ENCODE results near the gene ZNF562. TPM values are rescaled to one million over a fixed set of nuclear protein-coding genes. Genes with fewer than 3 reads are reported as not detected.

Gene ZNF562
- total and polyA plus RNA-seq, 5 experiments from 2014 or later: 1.6 to 29.5 (median 4.8) TPM

GRCh38 chr19:9641810-9642209 lies 33.1 kb downstream of the ZNF562 start:
- H3K27ac Mint-ChIP-seq: no peak overlapping the region
- peaks cover 0 to 29% (median 26%) of the 10 kb centered on the region in 3 donors for H3K36me3 Mint-ChIP-seq
- POLR2A ChIA-PET: no interaction called here
- H3K9me3 Mint-ChIP-seq: peaks cover 0 to 16% (median 4%) of the 10 kb centered on the region in 9 donors
- H3K4me3 Mint-ChIP-seq: no peak overlapping the region
- H3K27me3 Mint-ChIP-seq: no peaks in the 10 kb centered on the region
- H3K4me1 Mint-ChIP-seq: peaks cover 1 to 12% (median 3%) of the 10 kb centered on the region in 4 donors
- ATAC-seq: no peak
- DNase-seq: no peak

GRCh38 chr19:9640956-9641355 lies 33.9 kb downstream of the ZNF562 start:
- Mint-ChIP-seq H3K4me1 (peaks cover 1 to 12% (median 3%) of the 10 kb centered on the region in 4 donors), H3K27ac (peak overlapping the region in 2 of 10 donors; percentile 46 to 73), H3K4me3 (no peak overlapping the region), H3K9me3 (peaks cover 0 to 16% (median 2%) of the 10 kb centered on the region in 9 donors), H3K27me3 (no peaks in the 10 kb centered on the region), H3K36me3 (peaks cover 0 to 24% (median 23%) of the 10 kb centered on the region in 3 donors)
- POLR2A ChIA-PET: no interaction called here
- ATAC-seq (no peak), DNase-seq (no peak)

GRCh38 chr19:9636018-9636417 lies 38.9 kb downstream of the ZNF562 start:
- H3K4me3 Mint-ChIP-seq: no peak overlapping the region

GRCh38 chr19:9627856-9628255 lies 47.0 kb downstream of the ZNF562 start:
- ATAC-seq (no peak), DNase-seq (no peak)
- Mint-ChIP-seq H3K27ac (peak overlapping the region in 1 of 10 donors; percentile 24), H3K4me1 (peaks cover 2 to 13% (median 5%) of the 10 kb centered on the region in 4 donors), H3K27me3 (no peaks in the 10 kb centered on the region), H3K9me3 (no peaks in the 10 kb centered on the region), H3K4me3 (no peak overlapping the region), H3K36me3 (peaks cover 6 to 21% (median 7%) of the 10 kb centered on the region in 3 donors)
- POLR2A ChIA-PET: interaction anchor here (0.6 kb wide), 1 partner anchor 400 kb away, joined by 4 read pairs; no protein-coding TSS in a partner anchor

More at GRCh38 chr19:9636018-9636417, 38.9 kb downstream of the ZNF562 start:
- DNase-seq: no peak
- ATAC-seq: no peak
- Mint-ChIP-seq H3K4me1 (peaks cover 0 to 11% (median 2%) of the 10 kb centered on the region in 4 donors), H3K9me3 (peaks cover 0 to 7% (median 0%) of the 10 kb centered on the region in 9 donors), H3K27ac (no peak overlapping the region), H3K36me3 (peaks cover 13 to 35% (median 33%) of the 10 kb centered on the region in 3 donors), H3K27me3 (no peaks in the 10 kb centered on the region)
- POLR2A ChIA-PET: no interaction called here

- peaks cover 0 to 8% (median 3%) of the 10 kb centered on the region in 9 donors for H3K9me3 Mint-ChIP-seq
- H3K27me3 Mint-ChIP-seq: peaks cover 0 to 4% (median 0%) of the 10 kb centered on the region in 5 donors
- DNase-seq (no peak), ATAC-seq (no peak)
- H3K4me1 Mint-ChIP-seq: peaks cover 12 to 38% (median 34%) of the 10 kb centered on the region in 4 donors
- POLR2A ChIA-PET: interaction anchor here (1.2 to 2.0 kb wide), 5 partner anchors 145 to 196 kb away, joined by 3 to 14 read pairs (median 3); partner anchors contain the start of genes FBXL12 and ZNF846
- H3K36me3 Mint-ChIP-seq: peaks cover 4 to 21% (median 14%) of the 10 kb centered on the region in 3 donors
- peak overlapping the region in 6 of 10 donors; percentile 20 to 88 (median 68) for H3K27ac Mint-ChIP-seq
- H3K4me3 Mint-ChIP-seq: peak overlapping the region in 8 of 10 donors; percentile 1 to 70 (median 49)
These were observed 52.4 kb downstream of the ZNF562 start for GRCh38 chr19:9622531-9622930.

DNA sequence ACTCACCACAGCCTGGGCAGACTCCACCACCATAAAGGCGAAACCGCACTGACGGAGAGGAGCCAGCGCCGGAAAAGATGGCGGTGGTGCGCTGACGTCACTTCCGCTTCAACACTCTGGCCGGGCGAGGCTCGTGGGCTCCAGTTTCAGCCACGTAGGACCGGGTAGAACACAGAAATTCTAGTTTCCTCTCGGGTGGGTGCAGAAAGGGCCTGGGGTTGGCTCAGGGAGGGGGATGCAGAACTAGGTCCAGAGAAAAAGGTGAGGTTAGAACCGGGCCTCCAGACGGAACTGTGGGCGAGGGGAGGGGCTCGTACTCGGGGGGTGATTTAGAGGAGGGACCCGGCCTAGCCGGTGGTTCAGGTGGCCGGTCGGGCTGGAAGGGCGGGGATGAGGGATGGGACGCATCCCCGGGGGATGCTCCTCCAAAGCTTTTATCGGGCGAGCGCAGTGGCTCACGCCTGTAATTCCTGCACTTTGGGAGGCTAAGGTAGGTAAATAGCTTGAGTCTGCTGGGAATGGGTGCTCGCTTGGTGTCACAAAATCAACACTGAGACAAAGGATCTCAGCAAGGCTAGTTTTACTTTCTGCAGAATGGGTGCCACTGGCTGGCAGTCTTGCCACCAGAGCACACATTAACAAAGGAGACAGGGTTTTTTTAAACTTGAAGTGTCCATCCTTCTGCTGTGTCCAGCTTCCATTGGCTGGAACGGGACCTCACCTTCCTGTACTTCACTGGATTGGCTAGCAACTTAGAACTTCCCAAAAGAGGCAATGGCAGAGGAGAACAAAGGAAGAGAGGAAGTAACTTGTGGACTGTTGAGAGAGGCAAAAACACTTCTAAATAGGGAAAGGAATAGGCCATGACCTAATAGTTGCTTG lies 53.5 kb downstream of the ZNF562 start, which contains the start of gene ZNF561:
Gene ZNF561, minus strand, starts transcription at position 77 of the 882 bp plus-strand sequence. CDS start 1,776 bp downstream, outside the sequence.
- peaks cover 6 to 30% (median 23%) of the 10 kb centered on the region in 3 donors for H3K36me3 Mint-ChIP-seq
- peaks cover 12 to 38% (median 34%) of the 10 kb centered on the region in 4 donors for H3K4me1 Mint-ChIP-seq
- peaks cover 0 to 4% (median 0%) of the 10 kb centered on the region in 5 donors for H3K27me3 Mint-ChIP-seq
- peak; percentile 93 to 95 for ATAC-seq
- H3K9me3 Mint-ChIP-seq: peaks cover 0 to 8% (median 3%) of the 10 kb centered on the region in 9 donors
- POLR2A ChIA-PET: interaction anchor here (0.6 to 2.0 kb wide), 8 partner anchors 52 to 482 kb away, joined by 3 to 14 read pairs (median 4); partner anchors contain the start of genes FBXL12, UBL5 and ZNF846
- peak within 1 kb of the TSS; percentile 93 to 100 (median 98) for H3K4me3 Mint-ChIP-seq
- peak; percentile 77 to 95 (median 91) for DNase-seq
- H3K27ac Mint-ChIP-seq: peak within 1 kb of the TSS; percentile 99 to 100 (median 100)

- no peak for DNase-seq
- Mint-ChIP-seq H3K9me3 (peaks cover 0 to 8% (median 3%) of the 10 kb centered on the region in 9 donors), H3K4me1 (peaks cover 10 to 35% (median 32%) of the 10 kb centered on the region in 4 donors), H3K4me3 (peak overlapping the region; percentile 93 to 100 (median 98)), H3K27ac (peak overlapping the region; percentile 99 to 100 (median 100)), H3K27me3 (peaks cover 0 to 4% (median 0%) of the 10 kb centered on the region in 5 donors), H3K36me3 (peaks cover 8 to 35% (median 29%) of the 10 kb centered on the region in 3 donors)
- ATAC-seq: no peak
- POLR2A ChIA-PET: interaction anchor here (0.6 to 2.0 kb wide), 6 partner anchors 52 to 175 kb away, joined by 3 to 14 read pairs (median 5); partner anchors contain the start of gene ZNF846
These were observed 54.1 kb downstream of the ZNF562 start for GRCh38 chr19:9620842-9621155.

DNA sequence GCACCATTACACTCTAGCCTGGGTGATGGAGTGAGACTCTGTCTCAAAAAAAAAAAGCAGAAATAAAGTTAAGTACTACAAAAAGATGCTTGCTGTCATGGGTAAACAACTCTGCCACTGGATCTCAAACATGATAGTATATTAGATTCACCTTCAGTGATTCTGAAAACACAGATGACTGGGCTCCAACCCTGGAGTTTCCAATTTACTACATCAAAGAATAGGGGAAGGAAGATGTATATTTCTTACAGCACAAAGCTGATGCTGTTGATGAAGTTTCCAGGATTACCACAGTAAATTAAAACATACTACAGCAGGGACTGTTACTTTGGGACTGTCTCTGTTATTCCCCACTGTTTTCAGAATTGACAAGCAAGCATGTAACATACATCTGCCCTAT lies 59.1 kb downstream of the ZNF562 start:
- POLR2A ChIA-PET: interaction anchor here (0.9 kb wide), 1 partner anchor 10 kb away, joined by 4 read pairs; no protein-coding TSS in a partner anchor
- ATAC-seq: no peak
- Mint-ChIP-seq H3K4me3 (no peak overlapping the region), H3K9me3 (peaks cover 0 to 36% (median 3%) of the 10 kb centered on the region in 9 donors), H3K4me1 (peaks cover 2 to 17% (median 13%) of the 10 kb centered on the region in 4 donors), H3K27me3 (no peaks in the 10 kb centered on the region), H3K36me3 (peaks cover 22 to 78% (median 77%) of the 10 kb centered on the region in 3 donors), H3K27ac (no peak overlapping the region)
- DNase-seq: no peak

- peak in 1 of 10 donors; percentile 4 for DNase-seq
- Mint-ChIP-seq H3K27ac (no peak overlapping the region), H3K9me3 (peaks cover 0 to 86% (median 28%) of the 10 kb centered on the region in 9 donors), H3K4me3 (peak overlapping the region in 1 of 10 donors; percentile 32), H3K27me3 (no peaks in the 10 kb centered on the region), H3K4me1 (no peaks in the 10 kb centered on the region), H3K36me3 (peaks cover 41 to 88% (median 77%) of the 10 kb centered on the region in 3 donors)
- no peak for ATAC-seq
- POLR2A ChIA-PET: no interaction called here
These were observed 64.3 kb downstream of the ZNF562 start for GRCh38 chr19:9610484-9611113.

- H3K4me1 Mint-ChIP-seq: no peaks in the 10 kb centered on the region
- H3K36me3 Mint-ChIP-seq: peaks cover 41 to 74% (median 61%) of the 10 kb centered on the region in 3 donors
- DNase-seq: no peak
- H3K4me3 Mint-ChIP-seq: no peak overlapping the region
- POLR2A ChIA-PET: no interaction called here
- H3K27me3 Mint-ChIP-seq: no peaks in the 10 kb centered on the region
- ATAC-seq: no peak
- H3K9me3 Mint-ChIP-seq: peaks cover 4 to 95% (median 28%) of the 10 kb centered on the region in 9 donors
- peak overlapping the region in 1 of 10 donors; percentile 53 for H3K27ac Mint-ChIP-seq
These were observed 66.0 kb downstream of the ZNF562 start for GRCh38 chr19:9608912-9609311.

GRCh38 chr19:9597027-9597426 lies 77.9 kb downstream of the ZNF562 start:
- no peak for ATAC-seq
- no peak overlapping the region for H3K4me3 Mint-ChIP-seq
- DNase-seq: no peak
- H3K4me1 Mint-ChIP-seq: no peaks in the 10 kb centered on the region
- H3K9me3 Mint-ChIP-seq: peaks cover 0 to 34% (median 20%) of the 10 kb centered on the region in 9 donors
- POLR2A ChIA-PET: no interaction called here
- H3K36me3 Mint-ChIP-seq: peaks cover 2 to 11% (median 6%) of the 10 kb centered on the region in 3 donors
- H3K27ac Mint-ChIP-seq: no peak overlapping the region
- H3K27me3 Mint-ChIP-seq: peaks cover 2 to 21% (median 9%) of the 10 kb centered on the region in 5 donors

All from naive thymus-derived CD8-positive, alpha-beta T cell (primary cell).